Measurements from ENCODE around the gene ANAPC4.

The ANAPC4 gene

GRCh38 chr4:25439918-25440477, 62.9 kb downstream of the ANAPC4 start:
- Histone ChIP-seq H3K9me3 (no peaks in the 10 kb centered on the region), H3K4me1 (ENCODE audit: control insufficient read depth in 1 of 2, insufficient read depth in 1 of 2, low read depth in 1 of 2, low read length in 1 of 2) (no peaks in the 10 kb centered on the region), H3K36me3 (no peaks in the 10 kb centered on the region), H3K4me3 (ENCODE audit: low read depth in 1 of 2, low read length in 1 of 2) (no peak overlapping the region), H3K27ac (no peak overlapping the region), H3K27me3 (peaks cover 3% of the 10 kb centered on the region)
- TF ChIP-seq CTCF (IDR thresholded peaks at IDR 0.05), result peak; percentile 55

GRCh38 chr4:25440478-25441030, 63.5 kb downstream of the ANAPC4 start:
- Histone ChIP-seq H3K36me3 (no peaks in the 10 kb centered on the region), H3K4me3 (ENCODE audit: low read depth in 1 of 2, low read length in 1 of 2) (no peak overlapping the region), H3K27me3 (peaks cover 3% of the 10 kb centered on the region), H3K27ac (no peak overlapping the region), H3K9me3 (no peaks in the 10 kb centered on the region), H3K4me1 (ENCODE audit: control insufficient read depth in 1 of 2, insufficient read depth in 1 of 2, low read depth in 1 of 2, low read length in 1 of 2) (no peaks in the 10 kb centered on the region)
- TF ChIP-seq CTCF (IDR thresholded peaks at IDR 0.05), result no peak

- Histone ChIP-seq H3K4me3 (ENCODE audit: low read depth in 1 of 2, low read length in 1 of 2) (no peak overlapping the region), H3K9me3 (no peaks in the 10 kb centered on the region), H3K27me3 (peaks cover 3% of the 10 kb centered on the region), H3K27ac (no peak overlapping the region), H3K36me3 (no peaks in the 10 kb centered on the region), H3K4me1 (ENCODE audit: control insufficient read depth in 1 of 2, insufficient read depth in 1 of 2, low read depth in 1 of 2, low read length in 1 of 2) (no peaks in the 10 kb centered on the region)
- TF ChIP-seq CTCF (IDR thresholded peaks at IDR 0.05), result no peak
These were observed 64.6 kb downstream of the ANAPC4 start for GRCh38 chr4:25441519-25442117.

GRCh38 chr4:25442863-25443307, 65.8 kb downstream of the ANAPC4 start:
- Histone ChIP-seq H3K36me3 (no peaks in the 10 kb centered on the region), H3K4me3 (ENCODE audit: low read depth in 1 of 2, low read length in 1 of 2) (no peak overlapping the region), H3K9me3 (no peaks in the 10 kb centered on the region), H3K27me3 (peaks cover 3% of the 10 kb centered on the region), H3K27ac (no peak overlapping the region), H3K4me1 (ENCODE audit: control insufficient read depth in 1 of 2, insufficient read depth in 1 of 2, low read depth in 1 of 2, low read length in 1 of 2) (no peaks in the 10 kb centered on the region)
- TF ChIP-seq CTCF (IDR thresholded peaks at IDR 0.05), result no peak

GRCh38 chr4:25443851-25444250, 66.8 kb downstream of the ANAPC4 start:
- Histone ChIP-seq H3K27ac (no peak overlapping the region), H3K4me1 (ENCODE audit: control insufficient read depth in 1 of 2, insufficient read depth in 1 of 2, low read depth in 1 of 2, low read length in 1 of 2) (no peaks in the 10 kb centered on the region), H3K4me3 (ENCODE audit: low read depth in 1 of 2, low read length in 1 of 2) (no peak overlapping the region), H3K27me3 (peaks cover 3% of the 10 kb centered on the region), H3K36me3 (no peaks in the 10 kb centered on the region), H3K9me3 (no peaks in the 10 kb centered on the region)
- TF ChIP-seq CTCF (IDR thresholded peaks at IDR 0.05), result no peak
